ENCODE measurements around the gene YPEL3.
A peak's percentile ranks its signal among the peaks of the same experiment; 100 is the strongest.

Gene YPEL3

DNA sequence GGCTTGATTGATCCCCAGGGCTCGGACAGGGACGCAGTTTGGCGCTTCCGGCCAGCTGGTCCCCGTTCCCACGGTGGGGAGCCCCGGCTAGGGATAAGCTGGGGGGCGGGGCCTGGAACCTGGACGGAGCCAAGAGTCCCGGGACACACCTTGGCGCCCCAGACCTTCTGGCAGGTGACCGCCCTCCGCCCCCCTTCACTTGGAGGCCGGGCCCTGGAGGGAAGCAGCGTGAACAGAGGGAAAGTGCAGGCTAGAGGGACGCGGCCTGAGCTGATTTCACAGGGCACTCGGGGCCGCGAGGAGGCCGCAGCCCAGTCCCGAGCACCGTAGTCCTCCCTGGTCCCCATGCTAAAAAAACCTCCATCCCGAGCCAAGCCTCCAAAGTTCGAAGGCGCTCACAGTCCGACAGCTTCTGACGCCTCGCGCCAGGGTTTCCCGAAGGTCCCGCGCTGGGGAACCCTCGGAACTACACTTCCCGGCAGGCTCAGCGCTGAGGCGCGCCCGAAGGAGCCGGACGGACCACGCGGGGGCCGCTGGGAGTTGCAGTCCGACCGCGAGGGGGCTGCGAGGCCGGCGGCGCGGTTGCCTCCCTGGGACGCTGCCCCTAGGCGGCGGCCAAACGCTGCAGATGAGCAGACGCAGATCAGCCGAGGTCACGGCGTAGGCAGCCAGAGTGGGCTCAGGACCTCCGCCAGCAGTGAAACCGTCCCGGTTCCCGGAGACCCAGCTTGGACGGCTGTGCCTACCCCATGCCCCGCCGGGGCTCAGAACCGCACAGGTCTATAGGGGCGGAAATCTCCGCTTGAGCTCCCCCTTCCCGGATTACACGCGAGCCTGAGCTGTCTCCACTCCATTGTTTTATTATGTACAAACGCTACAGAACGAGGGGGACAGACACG lies 4.3 kb downstream of the YPEL3 start, which contains the start of gene TBX6:
TSS of gene TBX6 (minus strand) at position 451 of the 899 bp plus-strand sequence. CDS start 731 bp downstream, outside the sequence.
- peak within 1 kb of the TSS; percentile 58 for H2BK120ac ChIP-seq (ENCODE audit: insufficient read depth, low read length, poor library complexity)
- no peaks in the 10 kb centered on the region for H3K27me3 ChIP-seq (ENCODE audit: insufficient read depth, low read length)
- H3K79me1 ChIP-seq (ENCODE audit: low read length), result peaks cover 33% of the 10 kb centered on the region
- H3K4me2 ChIP-seq (ENCODE audit: low read length), result peak within 1 kb of the TSS; percentile 97
- H3K18ac ChIP-seq (ENCODE audit: low read length), result peak within 1 kb of the TSS; percentile 80
- no CpG with 5 or more reads among the region's 76 CpGs for WGBS (ENCODE audit: extremely low coverage, insufficient coverage, insufficient read length)
- H2BK12ac ChIP-seq (ENCODE audit: low read length), result peak within 1 kb of the TSS; percentile 89
- no peak within 1 kb of the TSS for H3K23ac ChIP-seq (ENCODE audit: low read length)
- peak within 1 kb of the TSS; percentile 86 for H3K27ac ChIP-seq (ENCODE audit: low read depth, low read length)
- peaks cover 3 to 5% of the 10 kb centered on the region in 2 experiments for H3K36me3 ChIP-seq (ENCODE audit: control insufficient read depth in 1 of 2, insufficient read depth in 2 of 2, low read length in 2 of 2)
- H2AK5ac ChIP-seq (ENCODE audit: low read length), result peak within 1 kb of the TSS; percentile 81
- H3K4ac ChIP-seq (ENCODE audit: low read depth, low read length), result peak within 1 kb of the TSS; percentile 24
- H3K4me3 ChIP-seq (ENCODE audit: low read depth, low read length), result peak within 1 kb of the TSS; percentile 66
- H3K79me2 ChIP-seq (ENCODE audit: control insufficient read depth, insufficient read depth, low read length, poor library complexity), result peaks cover 12% of the 10 kb centered on the region
- H3K14ac ChIP-seq (ENCODE audit: low read length), result peak within 1 kb of the TSS; percentile 78
- H4K91ac ChIP-seq (ENCODE audit: low read depth, low read length), result peak within 1 kb of the TSS; percentile 92
- peak within 1 kb of the TSS; percentile 83 for H2AFZ ChIP-seq (ENCODE audit: insufficient read depth, low read length, poor library complexity)
- H2BK5ac ChIP-seq (ENCODE audit: low read depth, low read length, poor library complexity), result peak within 1 kb of the TSS; percentile 52
- H3K4me1 ChIP-seq (ENCODE audit: control insufficient read depth in 1 of 2, insufficient read depth in 2 of 2, low read length in 2 of 2), result peaks cover 34 to 44% of the 10 kb centered on the region in 2 experiments
- peak within 1 kb of the TSS; percentile 88 for H4K8ac ChIP-seq (ENCODE audit: low read depth, low read length)
- DNase-seq, result peak; percentile 94 to 98
- H3K9ac ChIP-seq (ENCODE audit: low read length), result peak within 1 kb of the TSS; percentile 73
- peak within 1 kb of the TSS; percentile 82 for H4K12ac ChIP-seq (ENCODE audit: low read depth, low read length)
- H3K9me3 ChIP-seq (ENCODE audit: insufficient read depth, low read depth, low read length), result peaks cover 9% of the 10 kb centered on the region

DNA sequence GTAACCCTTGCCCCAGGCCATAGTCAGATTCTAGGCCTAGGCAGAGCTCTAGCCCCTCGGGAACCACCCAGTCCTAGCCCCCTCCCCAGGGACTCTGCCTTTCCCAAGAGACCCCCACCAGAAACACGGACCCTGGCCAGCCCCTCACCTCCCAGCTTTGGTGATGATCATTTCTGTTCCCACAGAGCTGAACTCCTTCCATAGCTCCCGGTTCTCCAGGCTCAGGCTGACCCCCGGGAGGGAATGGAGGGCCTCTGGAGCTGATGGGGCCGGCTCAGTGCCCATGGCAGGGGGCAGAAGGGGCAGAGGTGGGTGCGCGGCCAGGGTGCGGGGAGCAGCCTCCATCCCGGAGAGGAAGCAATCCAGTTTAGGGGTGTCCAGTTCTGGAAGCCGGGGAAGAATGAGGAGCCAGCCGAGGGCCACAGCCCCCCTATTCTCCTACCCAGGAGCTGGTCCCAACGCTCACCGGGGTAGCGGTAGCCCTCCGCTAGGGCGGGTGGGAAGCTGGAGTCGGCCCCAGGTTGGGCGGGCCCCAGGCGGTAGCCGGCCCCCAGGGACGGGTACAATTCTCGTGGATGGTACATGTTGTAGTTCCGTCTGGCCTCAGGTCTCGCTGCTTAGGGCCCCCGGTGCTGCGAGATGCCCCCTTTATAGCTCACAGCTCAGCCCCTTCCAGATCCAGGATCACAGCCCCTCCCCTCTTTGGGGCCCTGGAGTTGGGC lies 5.2 kb downstream of the YPEL3 start:
- WGBS (ENCODE audit: extremely low coverage, insufficient coverage, insufficient read length), result no CpG with 5 or more reads among the region's 26 CpGs
- Histone ChIP-seq H4K8ac (ENCODE audit: low read depth, low read length) (peak overlapping the region; percentile 72), H3K79me2 (ENCODE audit: control insufficient read depth, insufficient read depth, low read length, poor library complexity) (peaks cover 10% of the 10 kb centered on the region), H3K23ac (ENCODE audit: low read length) (no peak overlapping the region), H3K27ac (ENCODE audit: low read depth, low read length) (peak overlapping the region; percentile 86), H3K14ac (ENCODE audit: low read length) (peak overlapping the region; percentile 43), H3K79me1 (ENCODE audit: low read length) (peaks cover 28% of the 10 kb centered on the region), H3K18ac (ENCODE audit: low read length) (peak overlapping the region; percentile 31), H3K4ac (ENCODE audit: low read depth, low read length) (peak overlapping the region; percentile 5), H2BK5ac (ENCODE audit: low read depth, low read length, poor library complexity) (peak overlapping the region; percentile 48), H4K12ac (ENCODE audit: low read depth, low read length) (peak overlapping the region; percentile 31), H2AFZ (ENCODE audit: insufficient read depth, low read length, poor library complexity) (no peak overlapping the region), H3K4me1 (ENCODE audit: control insufficient read depth in 1 of 2, insufficient read depth in 2 of 2, low read length in 2 of 2) (peaks cover 30 to 40% of the 10 kb centered on the region in 2 experiments), H2BK12ac (ENCODE audit: low read length) (peak overlapping the region; percentile 89), H3K4me2 (ENCODE audit: low read length) (peak overlapping the region; percentile 71), H2BK120ac (ENCODE audit: insufficient read depth, low read length, poor library complexity) (peak overlapping the region; percentile 40), H3K4me3 (ENCODE audit: low read depth, low read length) (no peak overlapping the region), H3K36me3 (ENCODE audit: control insufficient read depth in 1 of 2, insufficient read depth in 2 of 2, low read length in 2 of 2) (peaks cover 6 to 10% of the 10 kb centered on the region in 2 experiments), H3K9me3 (ENCODE audit: insufficient read depth, low read depth, low read length) (peaks cover 4% of the 10 kb centered on the region), H2AK5ac (ENCODE audit: low read length) (peak overlapping the region; percentile 47), H3K9ac (ENCODE audit: low read length) (no peak overlapping the region), H4K91ac (ENCODE audit: low read depth, low read length) (peak overlapping the region; percentile 92), H3K27me3 (ENCODE audit: insufficient read depth, low read length) (no peaks in the 10 kb centered on the region)
- no peak for DNase-seq

DNA sequence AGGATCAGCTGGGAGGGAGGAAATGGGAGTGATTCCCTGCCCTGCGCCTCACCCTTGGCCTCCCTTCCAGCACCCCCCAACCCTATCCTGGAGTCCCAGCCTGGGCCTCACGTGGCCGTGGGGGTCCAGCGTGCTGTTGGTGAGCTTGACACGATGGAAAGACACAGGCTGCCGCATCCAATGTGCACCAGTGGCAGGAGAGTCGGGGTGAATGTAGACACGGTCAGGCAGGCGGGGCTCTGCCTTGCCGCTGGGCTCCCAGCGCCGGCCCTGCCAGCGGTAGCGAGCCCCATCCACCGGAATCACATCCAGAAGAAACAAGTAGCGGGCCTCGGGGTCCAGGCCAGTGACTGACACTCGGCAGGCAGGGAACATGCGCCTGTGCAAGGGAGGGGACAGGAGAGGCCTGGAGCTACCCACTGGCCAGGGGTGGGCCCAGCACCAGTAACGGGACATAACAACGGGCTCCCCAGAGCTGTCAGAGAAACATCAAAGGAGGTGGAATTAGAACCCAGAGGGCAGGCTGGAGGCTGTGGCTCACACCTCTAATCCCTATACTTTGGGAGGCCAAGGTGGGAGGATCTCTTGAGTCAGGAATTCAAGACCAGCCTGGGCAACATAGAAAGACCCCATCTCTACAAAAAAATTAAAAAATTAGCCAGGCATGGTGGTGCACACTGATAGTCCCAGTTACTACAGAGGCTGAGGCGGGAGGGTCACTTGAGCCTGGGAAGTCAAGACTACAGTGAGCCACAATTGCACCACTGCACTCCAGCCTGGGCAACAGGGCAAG lies 7.0 kb downstream of the YPEL3 start:
- Histone ChIP-seq H3K4me2 (ENCODE audit: low read length) (no peak overlapping the region), H3K4ac (ENCODE audit: low read depth, low read length) (no peak overlapping the region), H2BK12ac (ENCODE audit: low read length) (peak overlapping the region; percentile 32), H3K4me3 (ENCODE audit: low read depth, low read length) (no peak overlapping the region), H3K79me2 (ENCODE audit: control insufficient read depth, insufficient read depth, low read length, poor library complexity) (peaks cover 7% of the 10 kb centered on the region), H4K8ac (ENCODE audit: low read depth, low read length) (no peak overlapping the region), H2BK5ac (ENCODE audit: low read depth, low read length, poor library complexity) (no peak overlapping the region), H3K23ac (ENCODE audit: low read length) (no peak overlapping the region), H3K27me3 (ENCODE audit: insufficient read depth, low read length) (no peaks in the 10 kb centered on the region), H3K36me3 (ENCODE audit: control insufficient read depth in 1 of 2, insufficient read depth in 2 of 2, low read length in 2 of 2) (peaks cover 23 to 26% of the 10 kb centered on the region in 2 experiments), H3K9ac (ENCODE audit: low read length) (no peak overlapping the region), H3K79me1 (ENCODE audit: low read length) (peaks cover 22% of the 10 kb centered on the region), H3K9me3 (ENCODE audit: insufficient read depth, low read depth, low read length) (peaks cover 4% of the 10 kb centered on the region), H3K27ac (ENCODE audit: low read depth, low read length) (peak overlapping the region; percentile 22), H4K12ac (ENCODE audit: low read depth, low read length) (no peak overlapping the region), H4K91ac (ENCODE audit: low read depth, low read length) (peak overlapping the region; percentile 52), H3K4me1 (ENCODE audit: control insufficient read depth in 1 of 2, insufficient read depth in 2 of 2, low read length in 2 of 2) (peaks cover 18 to 27% of the 10 kb centered on the region in 2 experiments), H2BK120ac (ENCODE audit: insufficient read depth, low read length, poor library complexity) (no peak overlapping the region), H2AK5ac (ENCODE audit: low read length) (peak overlapping the region; percentile 8), H3K18ac (ENCODE audit: low read length) (no peak overlapping the region), H2AFZ (ENCODE audit: insufficient read depth, low read length, poor library complexity) (no peak overlapping the region), H3K14ac (ENCODE audit: low read length) (no peak overlapping the region)
- no peak for DNase-seq
- no CpG with 5 or more reads among the region's 22 CpGs for WGBS (ENCODE audit: extremely low coverage, insufficient coverage, insufficient read length)
